Amniotic stem cell (primary cell): Measurements from ENCODE around the gene CAPN11.

Experiments
- DNase-seq: peaks from one replicate; lab custom pipeline; 2025; lab: John Stamatoyannopoulos, UW

Gene CAPN11

DNA sequence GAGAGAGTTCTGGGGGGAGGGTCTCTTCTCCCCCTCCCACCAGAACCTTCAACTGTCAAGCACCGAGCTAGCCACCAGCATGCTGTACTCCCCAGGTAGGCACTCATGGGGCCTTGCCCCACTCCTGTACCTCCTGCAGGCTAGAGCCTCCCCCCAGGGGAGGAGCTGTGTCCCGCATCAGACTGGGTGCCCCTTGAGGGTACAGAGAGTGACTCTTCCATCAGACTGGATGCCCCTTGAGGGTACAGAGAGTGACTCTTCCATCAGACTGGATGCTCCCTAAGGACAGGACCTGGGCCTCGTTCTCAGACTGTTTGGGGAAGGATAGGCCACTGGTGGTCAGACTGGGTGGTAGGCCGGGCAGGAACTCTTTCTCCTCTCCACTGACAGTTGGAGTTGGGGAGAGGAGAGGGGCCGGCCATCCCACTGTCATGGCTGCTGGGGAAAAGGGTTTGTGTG lies at the start of gene CAPN11:
Gene CAPN11, plus strand, starts transcription at position 51 of the 459 bp plus-strand sequence. Its CDS starts 29 bp downstream, at position 80.
- no peak for DNase-seq

DNA sequence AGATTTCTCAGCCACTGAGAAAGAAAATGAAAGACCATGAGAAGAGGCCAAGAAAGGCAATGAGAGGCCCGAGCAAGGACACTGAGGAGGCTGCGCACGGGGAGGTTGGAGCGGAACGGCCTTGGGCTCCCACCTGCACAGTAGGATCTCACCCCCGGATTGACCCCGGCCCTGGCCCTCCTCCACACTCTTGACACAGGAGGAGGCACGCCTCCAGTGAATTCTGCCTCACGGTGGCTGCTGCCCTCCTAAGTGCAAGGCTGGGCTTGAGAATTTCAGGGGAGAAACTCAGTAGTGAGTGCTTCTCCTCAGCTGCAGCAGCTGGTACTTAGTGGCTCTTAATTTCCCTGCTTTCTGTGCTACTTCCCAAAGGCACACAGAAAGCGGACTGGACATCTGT lies 49.4 kb upstream of the CAPN11 start:
- DNase-seq, result no peak

DNA sequence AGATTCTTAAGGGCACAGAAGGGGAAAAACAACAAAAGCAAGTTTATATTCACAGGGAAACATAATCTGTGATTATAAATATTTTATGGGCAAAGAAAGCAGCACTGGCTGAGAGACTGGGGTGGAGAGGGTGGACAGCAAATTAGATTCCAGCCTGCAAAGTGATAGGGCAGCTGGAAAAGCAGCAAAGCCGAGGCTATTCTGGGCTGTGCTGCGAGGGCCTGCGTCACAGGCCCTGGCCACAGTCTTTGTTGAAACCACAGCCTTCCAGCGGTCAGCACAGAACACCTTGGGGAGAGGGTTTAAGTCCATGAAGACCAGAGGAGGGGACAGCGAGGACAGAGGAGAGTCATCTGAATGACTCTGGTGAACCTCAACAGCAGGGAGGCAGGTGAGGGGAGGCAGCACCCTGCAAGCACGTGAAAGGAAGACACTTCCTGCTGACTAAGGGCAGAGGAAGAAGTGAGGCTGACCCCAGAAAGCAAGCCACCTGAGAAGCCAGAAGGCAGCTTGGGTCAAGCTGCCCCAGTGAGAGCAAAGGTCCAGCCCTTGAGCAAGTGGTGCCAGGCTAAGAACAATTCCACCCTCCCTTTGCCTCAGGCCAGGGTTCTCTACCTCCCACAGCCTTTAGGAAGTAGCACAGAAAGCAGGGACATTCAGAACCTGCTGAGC lies 48.5 kb upstream of the CAPN11 start:
- no peak for DNase-seq

DNA sequence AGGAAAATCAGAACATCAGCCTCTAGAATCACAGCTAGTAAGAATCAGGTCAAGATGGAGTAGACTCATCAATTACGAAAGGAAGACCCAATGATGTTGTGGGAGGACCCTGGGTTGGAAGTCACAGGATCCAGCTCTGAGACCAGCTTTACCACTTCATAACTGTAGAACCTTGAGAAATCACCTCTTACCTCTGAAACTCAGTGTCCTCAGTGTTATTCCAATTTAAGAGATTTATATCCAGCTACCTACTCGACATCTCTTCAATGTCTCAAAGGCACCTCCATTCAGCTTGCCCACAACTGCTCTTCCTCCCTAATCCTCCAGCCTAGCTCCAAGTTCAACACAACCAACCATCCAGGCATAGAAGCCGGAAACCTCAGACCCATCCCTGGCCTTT lies 47.7 kb upstream of the CAPN11 start:
- DNase-seq, result no peak

DNA sequence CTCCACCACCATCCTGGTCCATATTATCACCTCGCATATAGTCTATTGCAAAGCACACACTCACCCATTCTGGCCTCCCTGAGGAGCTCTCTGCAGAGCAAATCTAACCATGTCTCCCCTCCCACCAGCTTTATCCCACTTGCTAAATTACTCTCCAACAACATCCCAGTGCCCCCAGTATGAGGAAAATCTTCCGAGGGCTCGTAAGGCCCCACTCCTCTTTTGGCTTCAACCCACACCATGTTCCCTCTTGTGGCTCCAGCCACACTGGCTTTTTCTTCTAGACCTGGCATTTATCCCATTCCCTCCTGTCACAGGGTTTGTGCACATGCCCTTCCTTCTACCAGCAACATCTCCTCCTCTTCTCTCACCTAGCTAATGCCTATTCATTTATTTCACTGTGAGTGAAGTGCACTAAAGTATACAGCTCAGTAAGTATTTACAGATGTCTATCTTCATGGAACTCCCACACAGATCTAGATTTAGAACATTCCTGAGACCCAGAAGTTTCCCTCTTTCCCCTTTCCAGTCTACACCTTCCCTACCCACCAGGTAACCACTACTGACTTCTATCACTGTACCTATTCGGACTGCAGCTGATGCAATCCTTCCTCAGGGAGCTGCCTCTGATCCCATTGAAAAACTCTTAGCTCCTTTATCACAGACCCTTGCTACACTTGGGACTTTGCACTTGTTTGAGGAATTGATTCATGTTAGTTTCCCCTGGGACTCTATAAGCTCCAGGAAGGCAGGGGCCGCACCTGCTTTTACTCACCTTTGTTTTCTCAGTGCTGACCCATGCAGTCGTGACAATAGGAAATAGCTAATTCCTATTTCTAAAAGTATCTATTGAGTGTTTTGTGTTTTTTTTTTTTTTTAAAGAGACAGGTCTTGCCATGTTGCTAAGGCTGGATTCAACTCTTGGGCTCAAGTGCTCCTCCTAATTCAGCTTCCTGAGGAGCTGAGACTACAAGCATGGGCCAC lies 46.9 kb upstream of the CAPN11 start:
- DNase-seq, result no peak

DNA sequence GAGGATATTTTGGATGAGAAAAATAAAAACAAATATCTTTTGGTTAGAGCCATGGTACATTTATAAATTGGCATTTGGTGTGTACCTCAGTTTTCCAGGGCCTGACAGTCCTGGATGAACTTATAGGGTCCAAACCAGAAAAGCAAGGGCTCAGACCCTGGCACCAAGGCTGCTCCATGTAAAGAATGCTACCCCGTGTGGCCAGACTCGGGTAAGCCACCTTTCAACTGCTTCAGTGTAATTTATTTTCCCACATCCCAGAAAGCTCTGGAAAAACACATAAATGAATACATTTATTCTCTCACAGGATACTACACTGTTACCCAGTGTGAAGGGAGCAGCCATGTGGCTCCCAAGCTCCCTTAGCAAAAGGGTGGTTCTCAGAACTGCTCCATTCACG lies 45.2 kb upstream of the CAPN11 start:
- no peak for DNase-seq

DNA sequence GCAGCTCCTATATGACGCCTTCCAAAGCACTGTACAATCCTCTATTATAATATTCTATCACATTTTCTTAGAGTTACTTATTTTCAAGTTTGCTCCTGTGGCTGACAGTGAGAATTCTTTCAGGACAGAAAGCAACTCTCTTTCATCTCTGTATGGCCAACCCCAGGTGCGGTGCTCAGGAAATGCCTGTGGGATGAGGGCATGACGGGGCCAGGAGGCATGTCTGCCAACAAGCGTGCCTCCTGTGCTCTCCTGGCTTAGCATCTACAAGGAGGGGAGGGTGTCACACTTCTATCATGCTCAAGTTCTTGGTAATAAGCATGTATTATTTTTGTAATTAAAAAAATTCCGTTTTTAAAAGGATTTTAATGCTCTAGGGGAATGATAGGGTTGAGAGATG lies 42.8 kb upstream of the CAPN11 start:
- DNase-seq, result no peak

DNA sequence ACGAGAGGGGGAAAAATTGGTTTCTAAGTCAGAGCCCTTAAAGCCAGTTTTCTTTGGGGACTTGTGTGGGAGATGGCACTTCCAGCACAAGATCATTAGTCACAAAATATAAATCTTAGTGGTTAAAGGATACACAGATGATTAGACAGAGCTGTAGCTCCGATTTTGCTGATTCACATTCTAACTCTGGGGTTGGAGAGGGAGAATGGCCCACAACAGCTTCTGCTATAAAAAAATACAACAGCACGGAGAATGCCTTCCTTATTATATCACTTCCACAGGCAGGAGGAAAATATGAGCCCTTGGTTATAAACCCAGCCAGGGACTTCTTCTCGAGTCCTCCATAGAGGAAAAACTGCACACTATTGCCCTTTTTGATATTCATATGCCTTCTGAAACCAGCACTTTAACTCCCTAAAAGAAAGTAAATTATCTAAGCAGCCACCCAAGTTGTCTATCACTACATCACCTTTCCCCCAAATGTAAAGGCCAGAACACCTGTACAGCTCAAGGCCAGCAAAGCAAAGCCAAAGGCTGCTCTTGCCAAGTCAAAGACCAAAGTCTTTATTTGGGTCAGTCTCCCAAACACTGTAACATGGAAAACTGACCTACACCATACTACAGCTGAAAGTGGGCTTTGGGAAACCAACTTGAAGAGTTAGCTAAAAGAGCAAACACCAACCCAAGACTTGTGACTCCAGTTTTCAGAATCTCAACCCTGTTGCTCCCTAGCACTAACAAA lies 41.8 kb upstream of the CAPN11 start:
- peak; percentile 77 for DNase-seq

DNA sequence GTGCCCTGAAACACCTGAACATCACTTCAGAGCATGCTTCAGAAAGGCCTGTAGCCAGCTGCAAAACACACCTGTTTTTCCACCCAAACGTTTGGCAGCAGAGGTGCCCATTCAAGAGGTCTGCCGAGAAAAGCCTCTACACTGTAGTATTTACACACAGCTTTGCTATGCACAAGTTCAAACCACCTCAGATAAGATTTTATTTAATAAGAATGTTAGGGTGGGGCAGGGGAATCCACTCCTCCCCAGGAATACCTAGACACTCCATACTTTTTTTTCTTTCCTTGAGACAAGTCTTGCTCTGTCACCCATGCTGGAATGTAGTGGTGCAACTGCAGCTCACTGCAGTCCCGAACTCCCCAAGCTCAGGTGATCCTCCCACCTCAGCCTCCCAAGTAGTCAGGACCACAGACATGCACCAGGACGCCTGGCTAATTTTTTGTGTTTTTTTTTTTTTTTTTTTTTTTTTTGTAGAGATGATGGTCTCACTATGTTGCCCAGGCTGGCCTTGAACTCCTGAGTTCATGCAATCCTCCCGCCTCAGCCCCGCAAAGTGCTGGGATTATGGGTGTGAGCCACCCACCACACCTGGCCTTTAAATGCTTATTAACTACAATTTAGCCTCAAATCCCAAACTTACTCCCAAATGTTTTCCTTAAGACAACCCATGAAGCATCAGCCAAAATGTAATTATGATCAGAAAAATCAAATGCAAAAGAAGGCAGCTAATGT lies 41.1 kb upstream of the CAPN11 start:
- DNase-seq, result no peak

DNA sequence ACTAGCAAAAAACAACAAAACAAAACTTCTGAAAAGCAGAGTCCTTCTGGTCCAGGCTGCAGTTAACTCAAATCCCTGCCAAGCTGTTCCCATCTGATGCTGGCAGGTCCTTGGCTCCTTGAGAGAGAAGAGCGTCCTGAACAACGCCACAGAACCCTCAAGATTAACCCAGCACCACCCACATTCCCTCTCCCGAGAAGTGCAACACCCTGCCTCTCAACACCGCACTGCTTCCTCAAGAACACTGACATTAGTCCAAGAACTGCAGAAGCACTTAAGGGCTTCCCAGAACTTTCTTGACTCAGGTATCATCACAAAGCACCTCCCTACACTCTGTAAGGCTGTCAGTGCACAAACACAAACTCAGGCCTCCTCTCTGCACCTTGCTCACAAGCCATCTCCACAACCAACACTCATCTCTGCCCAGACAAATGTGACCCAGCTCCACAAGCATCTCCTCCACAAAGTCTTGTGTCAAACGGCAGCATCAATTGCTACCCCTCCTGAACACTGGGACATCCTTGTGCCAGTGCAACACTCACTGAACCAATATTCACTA lies 38.8 kb upstream of the CAPN11 start:
- no peak for DNase-seq

DNA sequence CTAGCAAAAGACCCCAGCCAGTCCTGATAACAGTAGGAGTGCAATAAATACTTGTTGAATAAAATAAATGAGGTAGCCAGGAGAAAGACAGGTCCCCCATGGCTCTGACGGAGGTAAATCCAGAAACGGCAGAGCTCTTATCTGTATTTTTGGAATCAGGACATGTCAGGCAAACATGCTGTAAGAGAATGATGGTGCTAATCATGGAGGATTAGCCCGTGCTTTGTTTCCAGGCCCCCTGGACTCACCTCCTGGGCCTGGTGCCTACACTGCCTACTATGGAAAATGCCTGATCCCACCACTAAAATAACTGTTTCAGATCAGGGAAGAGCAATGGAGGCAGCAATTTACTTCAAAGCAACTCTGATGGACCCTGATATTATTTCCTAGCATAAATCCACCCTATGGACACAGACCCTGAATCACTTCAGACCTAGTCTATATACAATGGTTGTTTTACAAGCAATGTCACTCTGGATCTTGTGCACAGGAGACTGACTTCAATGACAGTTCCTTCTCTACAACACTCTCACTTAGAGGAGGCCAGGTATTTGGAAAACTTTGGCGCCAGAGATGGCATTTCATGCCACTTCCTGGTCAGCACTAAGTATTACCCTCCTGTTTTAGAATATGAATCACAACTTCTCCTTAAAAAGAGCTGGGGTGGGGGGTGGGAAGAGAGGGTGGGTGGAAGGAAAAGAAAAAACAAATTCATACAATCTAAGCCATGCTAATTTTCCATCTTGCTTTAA lies 37.8 kb upstream of the CAPN11 start:
- DNase-seq, result no peak

DNA sequence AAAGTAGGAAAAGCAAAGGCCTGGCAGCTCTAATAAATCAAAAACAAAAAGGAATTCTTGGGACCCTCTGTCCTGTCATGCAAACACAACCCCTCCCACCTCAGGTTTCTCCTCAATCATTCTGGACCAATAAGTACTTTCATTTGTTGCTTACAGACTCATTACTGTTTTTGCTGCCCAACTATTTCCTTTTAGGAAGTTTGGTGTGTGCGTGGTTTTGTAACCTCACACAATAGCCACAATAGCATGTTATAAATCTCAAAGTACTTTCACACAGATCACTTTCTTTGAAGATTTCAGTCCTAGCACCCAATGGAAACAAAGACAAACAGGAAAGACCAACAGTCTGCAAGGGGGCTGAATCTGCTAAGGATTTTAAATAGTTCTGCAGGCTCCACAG lies 35.8 kb upstream of the CAPN11 start:
- DNase-seq, result no peak

DNA sequence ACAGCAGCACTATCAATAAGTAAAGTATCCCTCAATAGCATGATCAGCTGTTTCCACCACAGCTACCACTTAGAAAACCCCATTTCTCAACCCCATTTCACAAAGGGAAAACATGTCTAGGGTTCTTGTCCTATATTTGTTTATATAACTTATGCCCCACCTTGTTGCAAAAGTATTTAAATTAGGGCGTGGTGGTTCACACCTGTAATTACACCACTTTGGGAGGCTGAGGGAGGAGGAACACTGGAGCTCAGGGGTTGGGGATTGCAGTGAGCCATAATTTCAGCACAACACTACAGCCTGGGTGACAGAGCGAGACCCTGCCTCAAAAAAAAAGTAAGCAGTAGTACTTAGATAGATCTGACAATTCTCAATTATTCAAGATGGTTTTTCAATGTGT lies 35.1 kb upstream of the CAPN11 start:
- no peak for DNase-seq

DNA sequence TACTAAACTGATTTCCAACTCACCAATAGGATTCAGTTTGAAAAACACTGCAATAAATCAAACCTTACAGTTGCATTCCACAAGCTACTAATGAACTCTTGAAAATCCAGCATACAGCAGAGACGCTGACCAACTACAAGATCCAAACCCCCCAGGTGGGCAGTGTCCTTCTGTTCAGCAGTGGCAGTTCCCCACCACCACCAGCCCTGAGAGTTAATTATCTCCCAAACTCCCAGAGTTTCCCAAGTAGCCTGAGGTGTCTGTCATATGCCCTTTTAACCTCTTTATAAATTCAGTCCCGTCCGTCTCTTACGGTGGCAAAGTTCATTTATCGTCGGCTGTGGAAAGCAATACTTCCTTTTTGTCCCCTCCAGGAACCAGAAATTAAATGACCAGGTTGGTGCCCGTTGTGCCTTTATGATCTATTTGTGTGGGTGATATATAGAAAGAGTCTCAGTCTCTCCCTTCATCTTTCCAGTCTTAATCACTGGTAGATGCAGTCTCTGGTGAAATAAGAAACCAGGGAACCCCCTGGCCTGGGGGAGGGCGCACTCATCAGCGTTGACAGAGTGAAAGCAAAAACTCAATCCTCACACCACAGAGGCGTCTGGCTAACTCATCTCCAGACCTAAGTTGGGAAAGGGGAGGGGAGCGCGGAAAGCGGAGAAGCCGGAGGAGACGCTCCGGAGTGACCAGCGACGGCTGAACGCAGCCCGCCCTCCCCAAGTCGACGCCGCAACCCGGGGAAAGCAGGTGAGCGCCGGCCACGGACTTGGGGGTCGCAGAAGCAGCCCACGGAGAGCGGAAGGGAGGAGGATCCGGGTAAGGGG lies 32.1 kb upstream of the CAPN11 start:
- peak; percentile 10 for DNase-seq

DNA sequence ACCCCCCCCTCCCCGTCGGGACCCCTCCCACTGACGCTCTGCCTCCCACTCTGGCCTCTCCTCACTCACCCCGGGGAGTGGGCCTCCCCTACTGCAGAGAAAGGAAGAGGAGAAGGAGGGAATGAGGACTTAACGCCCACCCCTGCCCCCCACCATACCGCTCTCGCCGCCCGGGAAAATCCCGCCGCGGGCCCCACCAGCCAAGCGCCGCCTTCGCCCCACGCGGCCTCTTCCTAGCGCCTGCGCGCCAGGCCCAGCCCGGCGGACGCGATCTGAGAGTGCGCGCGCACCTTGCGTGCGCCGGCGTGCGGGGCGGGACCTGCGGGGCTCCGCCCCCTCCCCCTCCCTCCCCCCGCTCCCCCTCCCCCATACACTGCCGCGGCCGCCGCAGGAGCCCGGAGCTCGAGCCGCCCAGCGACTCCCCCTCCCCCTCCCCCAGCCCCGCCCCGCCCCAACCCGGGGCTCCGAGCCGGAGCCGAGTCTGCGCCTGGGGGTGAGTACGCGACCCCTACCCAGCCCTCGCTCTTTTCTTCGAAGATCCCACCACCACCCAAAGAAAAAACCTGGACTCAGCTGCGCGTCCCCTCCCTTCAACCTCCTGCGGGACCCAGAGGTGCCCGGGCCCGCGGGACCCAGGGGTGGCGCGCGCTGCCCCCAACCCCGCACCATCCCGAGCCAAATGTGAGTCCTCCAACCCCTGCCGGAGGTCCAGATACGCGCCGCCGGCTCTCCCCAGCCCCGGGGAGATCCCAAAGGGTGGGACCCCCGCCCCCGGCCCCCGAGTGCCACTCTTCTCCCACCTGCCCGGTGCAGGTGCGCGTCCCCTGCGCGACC lies 31.2 kb upstream of the CAPN11 start, which contains the start of the genes MRPL14 and TMEM63B:
Gene MRPL14, minus strand, starts transcription at position 267 of the 834 bp plus-strand sequence. CDS start 10,841 bp downstream, outside the sequence.
Gene TMEM63B, plus strand, starts transcription at position 369 of the 834 bp plus-strand sequence. CDS start 7,031 bp downstream, outside the sequence.
- DNase-seq, result peak; percentile 74

DNA sequence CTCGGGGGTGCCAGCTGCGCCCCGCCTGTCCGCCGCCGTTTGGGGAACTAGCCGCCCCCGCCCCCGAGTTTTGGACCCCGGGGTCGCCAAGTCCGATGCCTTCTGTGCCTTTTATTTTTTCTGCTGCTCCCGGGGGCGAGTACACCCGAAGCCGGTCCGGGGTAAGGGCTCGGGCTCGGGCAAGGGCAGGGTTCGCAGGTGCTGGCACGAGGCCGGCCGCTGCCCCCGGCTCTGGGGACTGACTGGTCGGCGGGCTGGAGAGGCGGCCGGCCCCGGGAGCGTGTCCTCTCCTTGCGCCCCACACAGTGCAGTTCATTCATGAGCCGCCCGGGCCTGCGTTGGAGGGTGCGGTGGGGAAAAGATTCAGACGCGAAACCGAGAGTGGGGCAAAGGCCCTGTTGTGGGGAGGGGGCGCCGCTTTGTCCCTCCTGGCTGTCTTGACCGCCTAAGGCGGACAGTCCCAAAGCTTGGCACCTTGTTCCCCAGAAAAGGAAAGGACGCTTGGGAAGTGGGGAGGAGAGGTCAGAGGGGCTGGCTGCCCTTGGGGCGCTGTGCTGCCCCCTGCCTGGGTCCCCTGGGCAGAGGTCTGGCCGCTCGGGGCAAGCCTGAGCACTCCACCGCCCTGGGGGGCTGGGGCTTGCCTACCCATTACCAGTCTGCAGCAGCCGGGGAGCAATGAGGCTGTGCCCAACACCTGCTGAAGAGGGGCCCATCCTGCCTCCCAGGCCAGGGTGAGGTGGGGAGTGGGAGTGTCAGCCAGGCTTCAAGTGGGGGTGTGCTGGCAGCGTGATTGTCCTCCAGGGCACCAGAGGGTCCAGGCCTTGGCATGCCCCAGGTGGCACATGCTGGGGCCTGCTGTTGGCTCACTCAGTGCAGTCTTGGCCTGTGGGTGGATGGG lies 30.4 kb upstream of the CAPN11 start:
- DNase-seq, result peak; percentile 13

DNA sequence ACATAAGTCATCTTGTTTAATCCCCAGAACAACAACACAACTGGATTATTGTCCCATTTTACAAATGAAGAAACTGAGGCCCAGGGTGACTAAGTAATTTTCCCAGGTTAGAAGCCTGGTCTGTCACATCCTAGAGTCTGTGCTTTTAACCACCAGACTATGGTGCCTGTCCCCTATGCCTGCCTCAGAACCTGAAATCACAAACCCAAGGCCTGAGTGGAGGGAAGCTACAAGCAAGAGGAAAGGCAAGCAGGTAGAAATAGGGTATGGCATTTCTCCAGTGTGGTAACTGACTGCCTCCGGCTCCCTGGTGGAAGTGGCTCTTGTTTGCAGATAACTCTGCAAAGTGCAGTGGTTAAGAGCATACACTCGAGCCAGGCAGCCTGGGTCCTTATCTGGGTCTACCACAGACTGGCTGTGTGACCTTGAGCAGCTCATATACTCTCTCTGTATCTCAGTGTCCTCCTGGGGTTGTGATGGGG lies 28.7 kb upstream of the CAPN11 start:
- DNase-seq, result no peak
